HepG2 (cell line): Measurements from ENCODE around the gene GALNT12. TPM values are rescaled to one million over a fixed set of nuclear protein-coding genes. Genes with fewer than 3 reads are reported as not detected.

Experiments used
- ATAC-seq: fragments of 200-7000 bp; cut with Tn5 transposase; 3 replicates; pipeline ENCODE4 v1.9.1; 2020; ENCODE audit warnings: mild to moderate bottlenecking, moderate library complexity
- BruUV-seq: library from RNA; stranded (reverse); fragments of 400-500 nt; replicated peaks from 2 replicates; lab custom pipeline; 2021; lab: Mats Ljungman, UMichigan
- CTCF ChIA-PET: fragments of 300-600 bp; formaldehyde crosslinking; extraction: SDS; loops from one replicate; lab custom pipeline; 2021; ENCODE audit warnings: low total read pairs, inconsistent platforms, low intra/inter-chr PET ratio; lab: Yijun Ruan, JAX
- POLR2A ChIA-PET: fragments of 350-600 bp; sonication (Branson Sonifier 250); formaldehyde crosslinking; loops from one replicate; lab custom pipeline; 2020; ENCODE audit warnings: antibody characterized with exemption, inconsistent platforms; lab: Yijun Ruan, JAX
- DNase-seq: peaks from one replicate; pipeline ENCODE4 v3.0.0-alpha.2; 2015; ENCODE audit warnings: low spot score
- FAIRE-seq: peaks from 3 replicates; lab custom pipeline; 2011; peaks lifted over from hg19 to GRCh38; lab: Jason Lieb, UNC
- H2AFZ ChIP-seq: one replicate; pipeline ENCODE4 v1.6.1; 2011; ENCODE audit warnings: low read length, inconsistent platforms
- H3K27ac ChIP-seq: fragments of 300-600 bp; 3 replicates; pipeline ENCODE4 v1.8.0; 2011; ENCODE audit warnings: mixed run types, mild to moderate bottlenecking, mixed read lengths, low read length, inconsistent platforms; ENCODE audit not compliant: insufficient read depth; ENCODE audit errors: extremely low read length
- H3K27me3 ChIP-seq, 2 experiments: fragments of 200-600 bp in 1 of 2; 2 replicates in 1 of 2; 3 replicates in 1 of 2; pipeline versions ENCODE4 v1.6.0 to v1.8.0; 2011; ENCODE audit warnings: low read length in 2 of 2, mild to moderate bottlenecking in 2 of 2, moderate library complexity in 2 of 2, inconsistent platforms in 1 of 2; ENCODE audit not compliant: insufficient read depth in 2 of 2, control insufficient read depth in 1 of 2
- H3K36me3 ChIP-seq, 2 experiments: fragments of 200-600 bp in 1 of 2; replicated peaks in 1 of 2; 2 replicates in 1 of 2; 3 replicates in 1 of 2; pipeline versions ENCODE4 v1.5.1 to v1.8.0; 2011; ENCODE audit warnings: low read length in 2 of 2, inconsistent platforms in 1 of 2; ENCODE audit not compliant: insufficient read depth in 2 of 2, control insufficient read depth in 1 of 2
- H3K4me1 ChIP-seq: 2 replicates; pipeline ENCODE4 v1.5.1; 2012; ENCODE audit warnings: low read length, inconsistent platforms; ENCODE audit not compliant: insufficient read depth
- H3K4me2 ChIP-seq: 2 replicates; pipeline ENCODE4 v1.6.0; 2011; ENCODE audit warnings: low read depth, low read length, inconsistent platforms
- H3K4me3 ChIP-seq, 3 experiments: fragments of 200-600 bp in 1 of 3; sonication (generic), shearing (Covaris generic) in 1 of 3; replicated peaks in 1 of 3; 2 replicates each; pipeline ENCODE4 v1.5.1; 2011 to 2016; ENCODE audit warnings: low read length in 3 of 3, inconsistent platforms in 2 of 3, low read depth in 2 of 3, mild to moderate bottlenecking in 2 of 3, control low read depth in 1 of 3, mixed read lengths in 1 of 3; ENCODE audit not compliant: insufficient read depth in 1 of 3
- H3K79me2 ChIP-seq: one replicate; pipeline ENCODE4 v1.6.1; 2011; ENCODE audit warnings: low read length, inconsistent platforms; ENCODE audit not compliant: insufficient read depth
- H3K9ac ChIP-seq: 2 replicates; pipeline ENCODE4 v1.6.0; 2011; ENCODE audit warnings: mild to moderate bottlenecking, low read depth, low read length, inconsistent platforms; ENCODE audit not compliant: insufficient read depth
- H3K9me3 ChIP-seq: 2 replicates; pipeline ENCODE4 v1.5.1; 2012; ENCODE audit warnings: mild to moderate bottlenecking, low read length
- H4K20me1 ChIP-seq: 2 replicates; pipeline ENCODE4 v1.6.0; 2011; ENCODE audit warnings: inconsistent platforms, mild to moderate bottlenecking, low read length, moderate library complexity; ENCODE audit not compliant: insufficient read depth
- AGO2 ChIP-seq: fragments of 200-400 bp; formaldehyde crosslinking; optimal IDR thresholded peaks from 2 replicates; pipeline ENCODE3; 2017; ENCODE audit warnings: mild to moderate bottlenecking, low read depth, low read length, moderate library complexity
- DMAP1 ChIP-seq: IDR thresholded peaks from 2 replicates; pipeline ENCODE4 v1.6.1; 2016
- FOXA1 ChIP-seq, 2 experiments: fragments of 450-650 bp in 1 of 2; sonication (generic) in 1 of 2; formaldehyde crosslinking in 1 of 2; IDR thresholded peaks; 2 replicates each; pipeline versions ENCODE4 v1.4.0 to v1.6.1; 2016 to 2020; ENCODE audit warnings: missing genetic modification reagents in 1 of 2
- FOXJ3 ChIP-seq: sonication (generic); formaldehyde crosslinking; IDR thresholded peaks from 2 replicates; pipeline ENCODE4 v1.4.0; 2020; ENCODE audit warnings: missing genetic modification reagents, mild to moderate bottlenecking, borderline replicate concordance
- KDM5B ChIP-seq: sonication (generic); formaldehyde crosslinking; IDR thresholded peaks from 2 replicates; pipeline ENCODE4 v1.4.0; 2020; ENCODE audit warnings: missing genetic modification reagents, mild to moderate bottlenecking, borderline replicate concordance
- MNT ChIP-seq: fragments of 450-650 bp; IDR thresholded peaks from 2 replicates; pipeline ENCODE4 v1.6.1; 2016
- NFE2L2 ChIP-seq: fragments of 150-350 bp; IDR thresholded peaks from 2 replicates; pipeline ENCODE4 v1.6.1; 2014; ENCODE audit warnings: low read length
- SIN3A ChIP-seq: IDR thresholded peaks from 2 replicates; pipeline ENCODE4 v1.6.1; 2011; ENCODE audit warnings: low read depth, mild to moderate bottlenecking, control low read depth, low read length, borderline replicate concordance
- SMC3 ChIP-seq: IDR thresholded peaks from 2 replicates; pipeline ENCODE4 v1.6.1; 2011; ENCODE audit warnings: low read length, improper control_type of control experiment
- SNRNP70 ChIP-seq: fragments of 200-400 bp; formaldehyde crosslinking; IDR thresholded peaks from 2 replicates; pipeline ENCODE4 v1.6.1; 2017; ENCODE audit warnings: mild to moderate bottlenecking, low read depth, low read length, moderate library complexity
- ZBTB26 ChIP-seq: IDR thresholded peaks from 2 replicates; pipeline ENCODE4 v1.6.1; 2016; ENCODE audit warnings: missing compliant biosample characterization, missing genetic modification reagents, borderline replicate concordance
- ZNF431 ChIP-seq: sonication (generic); formaldehyde crosslinking; IDR thresholded peaks from 2 replicates; pipeline ENCODE4 v1.9.0; 2022; ENCODE audit warnings: missing genetic modification reagents, low read depth, mild to moderate bottlenecking, borderline replicate concordance
- ZNF451 ChIP-seq: sonication (generic); formaldehyde crosslinking; IDR thresholded peaks from 2 replicates; pipeline ENCODE4 v1.5.0; 2020; ENCODE audit warnings: mild to moderate bottlenecking, missing genetic modification reagents
- ZNF576 ChIP-seq: sonication (generic); formaldehyde crosslinking; IDR thresholded peaks from 2 replicates; pipeline ENCODE4 v1.4.0; 2020; ENCODE audit warnings: mild to moderate bottlenecking, missing genetic modification reagents
- ZNF781 ChIP-seq: sonication (generic); formaldehyde crosslinking; IDR thresholded peaks from 2 replicates; pipeline ENCODE4 v1.5.1; 2020; ENCODE audit warnings: borderline replicate concordance, mild to moderate bottlenecking, missing genetic modification reagents; ENCODE audit errors: not compliant biosample characterization
- ZSCAN29 ChIP-seq: sonication (generic); formaldehyde crosslinking; conservative IDR thresholded peaks from 2 replicates; pipeline ENCODE4 v1.4.0; 2020; ENCODE audit warnings: mild to moderate bottlenecking, missing genetic modification reagents
- WGBS: methylation state at CpG from one replicate; pipeline ENCODE4 v1.1.6; 2017; ENCODE audit warnings: low lambda C conversion rate; 5-methylcytosine and 5-hydroxymethylcytosine counted together
- in situ Hi-C: cut with HindIII; loops from 2 replicates; pipeline ENCODE4 v1.10.0; 2017; ENCODE audit warnings: low pct_unique_long_range_greater_than_20kb; ENCODE audit not compliant: extremely low pct_ligation_motif_present
- intact Hi-C: fragments of 100-400 bp; cut with micrococcal nuclease; formaldehyde crosslinking; loops from one replicate; pipeline ENCODE4 v1.10.0; 2022; ENCODE audit not compliant: unreplicated experiment
- polyA plus RNA-seq, 8 experiments: library from polyadenylated mRNA; depleted of rRNA in 3 of 8; stranded (reverse) in 7 of 8; unstranded in 1 of 8; fragments of >200 nt; fragmentation: Illumina TruSeq in 4 of 8; extraction: Trizol in 4 of 8; gene quantifications; 2 replicates each; pipeline versions ENCODE4 v1.2.1 to v1.2.3, GENCODE V29; 2011 to 2016; ENCODE audit warnings: low read depth in 4 of 8, missing spikeins in 1 of 8, mixed read lengths in 1 of 8; ENCODE audit not compliant: insufficient read depth in 1 of 8
- total RNA-seq, 5 experiments: library from RNA; depleted of rRNA; stranded (reverse); fragments of >200 nt; fragmentation: Illumina TruSeq; extraction: Trizol; gene quantifications; 2 replicates each; pipeline ENCODE4 v1.2.3, GENCODE V29; 2016; ENCODE audit warnings: low read depth in 1 of 5
- TF ChIP-seq, protein P1 (sequence below): IDR thresholded peaks from 2 replicates; pipeline ENCODE4 v1.6.1; 2012; ENCODE audit warnings: low read depth, low read length, improper control_type of control experiment

The GALNT12 gene
- total and polyA plus RNA-seq, 2 of the 13 experiments (the other 11 are each of a cell fraction or from before 2014, with no cell fraction given), result 0.07 TPM; not detected in 1

DNA sequence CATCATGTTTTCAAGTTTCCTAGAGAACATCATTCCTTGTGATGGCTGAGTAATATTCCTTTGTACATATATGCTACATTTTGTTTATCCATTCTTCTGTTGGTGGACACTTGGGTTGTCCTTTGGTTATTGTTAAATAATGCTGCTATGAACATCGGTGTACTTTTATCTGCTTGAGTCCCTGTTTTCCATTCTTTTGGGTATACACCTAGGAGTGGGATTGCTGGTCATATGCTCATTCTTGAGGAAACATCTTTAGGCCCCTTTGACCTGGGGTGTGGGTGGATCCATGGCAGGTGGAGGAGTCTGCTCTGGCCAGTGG lies 25.3 kb downstream of the GALNT12 start:
- no peaks in the 10 kb centered on the region for H3K36me3 ChIP-seq
- no peaks in the 10 kb centered on the region for H3K9me3 ChIP-seq
- TF ChIP-seq SMC3 (no peak), MNT (no peak), ZBTB26 (CRISPR knock-in tag) (no peak), ZNF431 (CRISPR knock-in tag) (no peak), ZSCAN29 (CRISPR knock-in tag) (no peak), SNRNP70 (no peak), ZNF576 (CRISPR knock-in tag) (no peak), FOXA1 (IDR thresholded peaks at IDR 0.05) (no peak), FOXA1 (CRISPR knock-in tag; IDR thresholded peaks at IDR 0.05) (no peak), ZNF451 (no peak), KDM5B (CRISPR knock-in tag) (no peak), AGO2 (no peak), NFE2L2 (no peak), SIN3A (no peak), FOXJ3 (no peak), DMAP1 (CRISPR knock-in tag) (no peak), ZNF781 (no peak)
- TF ChIP-seq, protein P1, sequence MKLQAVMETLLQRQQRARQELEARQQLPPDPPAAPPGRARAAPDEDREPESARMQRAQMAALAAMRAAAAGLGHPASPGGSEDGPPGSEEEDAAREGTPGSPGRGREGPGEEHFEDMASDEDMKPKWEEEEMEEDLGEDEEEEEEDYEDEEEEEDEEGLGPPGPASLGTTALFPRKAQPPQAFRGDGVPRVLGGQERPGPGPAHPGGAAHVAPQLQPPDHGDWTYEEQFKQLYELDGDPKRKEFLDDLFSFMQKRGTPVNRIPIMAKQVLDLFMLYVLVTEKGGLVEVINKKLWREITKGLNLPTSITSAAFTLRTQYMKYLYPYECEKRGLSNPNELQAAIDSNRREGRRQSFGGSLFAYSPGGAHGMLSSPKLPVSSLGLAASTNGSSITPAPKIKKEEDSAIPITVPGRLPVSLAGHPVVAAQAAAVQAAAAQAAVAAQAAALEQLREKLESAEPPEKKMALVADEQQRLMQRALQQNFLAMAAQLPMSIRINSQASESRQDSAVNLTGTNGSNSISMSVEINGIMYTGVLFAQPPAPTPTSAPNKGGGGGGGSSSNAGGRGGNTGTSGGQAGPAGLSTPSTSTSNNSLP, result no peak
- TF ChIP-seq, all 625 proteins: peak for 0
- peaks cover 0 to 24% of the 10 kb centered on the region in 2 experiments; a peak in 3 of 5 replicates for H3K27me3 ChIP-seq
- no peak overlapping the region for H2AFZ ChIP-seq
- POLR2A ChIA-PET, result no interaction called here
- no peak overlapping the region for H3K9ac ChIP-seq
- DNase-seq, result no peak
- no peak overlapping the region for H3K4me2 ChIP-seq
- BruUV-seq, result no TSS peak
- H3K4me3 ChIP-seq, result no peak overlapping the region
- in situ Hi-C loops (no loop called here), intact Hi-C loops (no loop called here)
- no peaks in the 10 kb centered on the region for H3K79me2 ChIP-seq
- CTCF ChIA-PET, result no interaction called here
- H3K27ac ChIP-seq, result no peak overlapping the region
- FAIRE-seq, result no peak
- ATAC-seq, result no peak
- no peaks in the 10 kb centered on the region for H4K20me1 ChIP-seq
- 50% methylated on average over 1 of the region's 1 CpG for WGBS
- no peaks in the 10 kb centered on the region for H3K4me1 ChIP-seq
